A549 (cell line): ENCODE results near the gene FUT6.

Source experiments
- CTCF ChIP-seq: fragments of >200 bp; sonication (Bioruptor Twin); formaldehyde crosslinking; IDR thresholded peaks from 3 replicates; pipeline ENCODE4 v1.5.1; 2016
- MYC ChIP-seq: IDR thresholded peaks from 2 replicates; pipeline ENCODE4 v1.6.1; 2012; ENCODE audit warnings: mild to moderate bottlenecking, inconsistent platforms, low read length, improper control_type of control experiment, borderline replicate concordance
- PHF8 ChIP-seq: fragments of 200-600 bp; sonication (generic); IDR thresholded peaks from 2 replicates; pipeline ENCODE4 v1.6.1; 2016; ENCODE audit warnings: low read depth, mild to moderate bottlenecking, antibody characterized with exemption, moderate library complexity, borderline replicate concordance
- POLR2A ChIP-seq: IDR thresholded peaks from 2 replicates; pipeline ENCODE4 v1.6.1; 2012; ENCODE audit warnings: mild to moderate bottlenecking, low read length
- RCOR1 ChIP-seq: fragments of 150-350 bp; IDR thresholded peaks from 2 replicates; pipeline ENCODE4 v1.6.1; 2014; ENCODE audit warnings: antibody characterized with exemption, low read length, low read depth
- REST ChIP-seq: fragments of 200-600 bp; sonication (generic); IDR thresholded peaks from 2 replicates; pipeline ENCODE4 v1.6.1; 2016; ENCODE audit warnings: antibody characterized with exemption, mild to moderate bottlenecking, moderate library complexity

GRCh38 chr19:5844456-5845433 lies 5.2 kb upstream of the FUT6 start:
- TF ChIP-seq MYC (no peak), RCOR1 (no peak), CTCF (no peak), REST (no peak), POLR2A (no peak), PHF8 (no peak)
